ENCODE data around the gene ENTPD7.
A peak's percentile ranks its signal among the peaks of the same experiment; 100 is the strongest.

DNA sequence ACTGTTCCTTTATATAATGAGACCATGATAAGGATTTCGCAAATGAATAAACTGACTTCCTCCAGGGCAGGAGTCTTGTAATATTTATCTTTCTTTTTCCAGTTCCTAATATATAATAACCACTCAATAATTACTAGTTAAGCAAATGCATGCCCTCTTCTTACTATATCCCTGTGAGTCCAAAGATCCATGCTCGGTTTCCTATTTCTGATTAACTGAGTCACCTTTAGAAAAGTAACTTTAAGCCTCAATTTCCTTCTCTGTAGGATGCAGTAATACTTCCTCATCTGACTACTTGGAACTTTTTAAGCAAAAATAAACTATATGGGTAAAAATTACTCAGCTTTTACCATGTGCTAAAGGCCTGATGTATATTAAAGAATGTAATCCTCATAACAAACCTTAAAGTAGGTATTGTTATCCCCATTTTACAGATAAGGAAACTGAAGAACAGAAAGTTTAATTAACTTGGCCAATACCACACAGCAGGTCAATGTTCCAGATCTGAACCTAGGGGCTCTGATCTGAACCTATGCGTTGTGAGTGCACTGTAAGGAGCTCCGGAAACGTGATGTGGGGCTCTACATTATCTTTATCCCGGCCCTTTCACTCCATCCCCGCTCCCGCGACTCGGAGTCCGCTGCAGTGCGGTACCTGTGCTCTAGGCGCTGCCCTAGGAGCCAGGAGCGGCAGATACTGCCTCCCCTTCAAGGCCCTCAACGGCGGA, 72.2 kb downstream of the ENTPD7 start:
- TF ChIP-seq, protein P1, sequence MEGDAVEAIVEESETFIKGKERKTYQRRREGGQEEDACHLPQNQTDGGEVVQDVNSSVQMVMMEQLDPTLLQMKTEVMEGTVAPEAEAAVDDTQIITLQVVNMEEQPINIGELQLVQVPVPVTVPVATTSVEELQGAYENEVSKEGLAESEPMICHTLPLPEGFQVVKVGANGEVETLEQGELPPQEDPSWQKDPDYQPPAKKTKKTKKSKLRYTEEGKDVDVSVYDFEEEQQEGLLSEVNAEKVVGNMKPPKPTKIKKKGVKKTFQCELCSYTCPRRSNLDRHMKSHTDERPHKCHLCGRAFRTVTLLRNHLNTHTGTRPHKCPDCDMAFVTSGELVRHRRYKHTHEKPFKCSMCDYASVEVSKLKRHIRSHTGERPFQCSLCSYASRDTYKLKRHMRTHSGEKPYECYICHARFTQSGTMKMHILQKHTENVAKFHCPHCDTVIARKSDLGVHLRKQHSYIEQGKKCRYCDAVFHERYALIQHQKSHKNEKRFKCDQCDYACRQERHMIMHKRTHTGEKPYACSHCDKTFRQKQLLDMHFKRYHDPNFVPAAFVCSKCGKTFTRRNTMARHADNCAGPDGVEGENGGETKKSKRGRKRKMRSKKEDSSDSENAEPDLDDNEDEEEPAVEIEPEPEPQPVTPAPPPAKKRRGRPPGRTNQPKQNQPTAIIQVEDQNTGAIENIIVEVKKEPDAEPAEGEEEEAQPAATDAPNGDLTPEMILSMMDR (IDR thresholded peaks at IDR 0.05): peak in 2 of 6 experiments; percentile 10 to 25
- no peak for TF ChIP-seq POLR2A (IDR thresholded peaks at IDR 0.05)
